Testis (tissue), 3 donors: ENCODE measurements around the gene CFAP54. TPM values are rescaled to one million over a fixed set of nuclear protein-coding genes. Genes with fewer than 3 reads are reported as not detected.

ENCODE experiments used
- DNase-seq: peaks from one replicate; pipeline ENCODE4 v3.0.0-alpha.2; 2019
- H3K27ac ChIP-seq, 2 donors: fragments of 200-600 bp; sonication (generic); one replicate each; pipeline ENCODE4 v1.5.1; 2019
- H3K27me3 ChIP-seq: fragments of 200-600 bp; sonication (generic); one replicate; pipeline ENCODE4 v1.5.1; 2019
- H3K36me3 ChIP-seq: fragments of 200-600 bp; sonication (generic); one replicate; pipeline ENCODE4 v1.5.1; 2017; ENCODE audit warnings: low read depth; ENCODE audit errors: missing control alignments
- H3K4me1 ChIP-seq: fragments of 200-600 bp; sonication (generic); one replicate; pipeline ENCODE4 v1.5.1; 2019
- H3K4me3 ChIP-seq, 2 donors: fragments of 200-600 bp; sonication (generic); one replicate each; pipeline ENCODE4 v1.5.1; 2017 to 2019
- H3K9me3 ChIP-seq: fragments of 200-600 bp; sonication (generic); one replicate; pipeline ENCODE4 v1.5.1; 2017
- CTCF ChIP-seq, 3 experiments: fragments of 450-650 bp in 2 of 3; fragments of 200-600 bp in 1 of 3; sonication (generic) in 1 of 3; IDR thresholded peaks; one replicate each; pipeline ENCODE4 v1.5.1; 2016 to 2019; ENCODE audit warnings: antibody characterized with exemption in 3 of 3, mild to moderate bottlenecking in 2 of 3, moderate library complexity in 1 of 3
- POLR2A ChIP-seq: fragments of 450-650 bp; IDR thresholded peaks from one replicate; pipeline ENCODE4 v1.6.1; 2017; ENCODE audit warnings: antibody characterized with exemption, mild to moderate bottlenecking, moderate library complexity
- WGBS, 2 donors: methylation state at CpG; one replicate each; pipeline ENCODE4 v1.1.5; 2018; 5-methylcytosine and 5-hydroxymethylcytosine counted together
- intact Hi-C: fragments of 100-400 bp; cut with DNase I; formaldehyde crosslinking; loops from one replicate; pipeline ENCODE4 v1.15.1; 2023; ENCODE audit warnings: low total_unique reads
- polyA plus RNA-seq: library from polyadenylated mRNA; stranded (reverse); fragments of 350-450 nt; fragmentation: Illumina TruSeq; extraction: RNeasy Lipid Tissue Mini Kit (QIAGEN cat#74804); gene quantifications from one replicate; pipeline ENCODE4 v1.2.3, GENCODE V29; 2014; ENCODE audit warnings: low read depth, low replicate concordance; ENCODE audit not compliant: insufficient read depth
- total RNA-seq, 2 donors: library from RNA; depleted of rRNA; stranded (reverse); fragments of >200 nt; gene quantifications; one replicate each; pipeline ENCODE4 v1.2.3, GENCODE V29; 2016

The CFAP54 gene
- total and polyA plus RNA-seq, 3 donors from 2014 or later: 8.4 to 36.9 (median 14.4) TPM

DNA sequence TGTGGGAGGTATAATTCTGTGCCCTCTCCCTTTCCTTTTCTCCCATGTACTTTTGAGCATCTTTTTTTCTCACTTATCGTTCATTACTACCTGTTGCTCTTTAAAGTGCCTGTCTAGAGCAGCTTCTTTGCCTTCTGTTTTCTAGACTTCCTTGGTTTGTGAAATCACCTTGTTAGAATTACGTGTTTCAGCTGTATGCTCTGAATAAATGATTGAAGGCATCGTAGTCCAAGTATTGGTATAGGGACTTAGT lies 419.0 kb downstream of the CFAP54 start:
- peak overlapping the region in 1 of 2 donors; percentile 85 for H3K4me3 ChIP-seq
- H3K27ac ChIP-seq: no peak overlapping the region

DNA sequence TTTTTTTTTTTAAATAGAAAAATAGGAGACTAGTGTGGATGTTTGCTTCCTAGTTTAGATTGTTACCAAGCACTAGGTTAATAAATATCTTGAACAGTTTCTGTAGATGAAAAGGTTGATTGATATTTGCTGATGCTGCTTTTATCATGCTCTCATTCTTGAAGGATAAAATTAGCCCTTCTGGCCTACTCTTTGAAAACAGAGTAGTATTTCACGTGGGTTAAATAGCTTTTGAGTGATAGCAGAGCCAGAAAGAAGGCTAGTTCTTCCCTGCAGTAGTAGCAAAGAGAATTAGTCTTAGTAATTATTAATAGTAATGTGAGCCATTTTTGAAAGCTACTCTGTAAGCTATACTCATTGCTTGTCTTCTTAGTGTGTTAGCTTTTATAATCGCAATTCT lies 422.9 kb downstream of the CFAP54 start:
- Histone ChIP-seq H3K9me3 (no peaks in the 10 kb centered on the region), H3K4me1 (no peaks in the 10 kb centered on the region), H3K36me3 (no peaks in the 10 kb centered on the region), H3K4me3 (no peak overlapping the region), H3K27me3 (no peaks in the 10 kb centered on the region), H3K27ac (no peak overlapping the region)
- 76 to 81% methylated on average over 2 of the region's 2 CpGs for WGBS, 2 donors
- DNase-seq: no peak
- intact Hi-C loops: no loop called here
- TF ChIP-seq CTCF (IDR thresholded peaks at IDR 0.05) (no peak), POLR2A (no peak)

More for the DNA sequence above, 419.0 kb downstream of the CFAP54 start:
- DNase-seq: no peak
- Histone ChIP-seq H3K9me3 (no peaks in the 10 kb centered on the region), H3K27me3 (no peaks in the 10 kb centered on the region), H3K4me1 (no peaks in the 10 kb centered on the region), H3K36me3 (no peaks in the 10 kb centered on the region)
- 54 to 60% methylated on average over 3 of the region's 3 CpGs for WGBS, 2 donors
- TF ChIP-seq CTCF (IDR thresholded peaks at IDR 0.05) (no peak), POLR2A (no peak)
- intact Hi-C loops: no loop called here

DNA sequence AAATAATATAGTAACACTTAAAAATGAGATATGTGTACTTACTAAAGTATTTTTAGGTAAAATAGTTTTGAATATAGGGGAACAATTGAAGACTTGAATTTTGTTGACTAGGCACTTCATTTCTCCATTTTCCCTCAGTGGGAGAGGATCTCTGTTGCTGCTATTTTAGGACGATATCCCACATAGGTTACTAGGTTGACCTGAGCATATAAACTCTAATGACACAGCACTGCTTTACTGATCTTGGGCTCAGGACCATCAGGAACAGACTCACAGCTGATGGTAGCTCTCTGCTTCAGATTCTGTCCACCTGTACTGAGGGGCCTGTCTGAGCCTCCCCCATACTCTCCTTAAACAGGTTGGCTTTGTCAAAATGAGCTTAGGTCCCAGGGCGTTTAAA lies 423.6 kb downstream of the CFAP54 start:
- H3K36me3 ChIP-seq: no peaks in the 10 kb centered on the region
- H3K27ac ChIP-seq: no peak overlapping the region
- no peak for DNase-seq
- H3K9me3 ChIP-seq: no peaks in the 10 kb centered on the region
- H3K27me3 ChIP-seq: no peaks in the 10 kb centered on the region
- 90 to 91% methylated on average over 2 of the region's 2 CpGs for WGBS, 2 donors
- H3K4me3 ChIP-seq: no peak overlapping the region
- no peaks in the 10 kb centered on the region for H3K4me1 ChIP-seq
- intact Hi-C loops: no loop called here
- TF ChIP-seq CTCF (IDR thresholded peaks at IDR 0.05) (no peak), POLR2A (no peak)

- no peaks in the 10 kb centered on the region for H3K27me3 ChIP-seq
- 90% methylated on average over 2 of the region's 2 CpGs for WGBS, 2 donors
- H3K9me3 ChIP-seq: no peaks in the 10 kb centered on the region
- intact Hi-C loops: no loop called here
- no peaks in the 10 kb centered on the region for H3K4me1 ChIP-seq
- no peak for DNase-seq
- no peak overlapping the region for H3K27ac ChIP-seq
- no peak overlapping the region for H3K4me3 ChIP-seq
- no peaks in the 10 kb centered on the region for H3K36me3 ChIP-seq
- TF ChIP-seq POLR2A (no peak), CTCF (IDR thresholded peaks at IDR 0.05) (no peak)
These were observed 430.3 kb downstream of the CFAP54 start for GRCh38 chr12:96919510-96920210.

Other genes starting within 250 kb of the CFAP54 start
- gene CDK17, start 89.1 kb upstream of the CFAP54 start, total RNA-seq: 10 to 100 TPM; 91.5 to 100.0 TPM
- 40.7 TPM for gene CDK17, start 89.1 kb upstream of the CFAP54 start, polyA plus RNA-seq